ENCODE measurements around the gene ARID3C.
A peak's percentile ranks its signal among the peaks of the same experiment; 100 is the strongest.

Gene ARID3C

DNA sequence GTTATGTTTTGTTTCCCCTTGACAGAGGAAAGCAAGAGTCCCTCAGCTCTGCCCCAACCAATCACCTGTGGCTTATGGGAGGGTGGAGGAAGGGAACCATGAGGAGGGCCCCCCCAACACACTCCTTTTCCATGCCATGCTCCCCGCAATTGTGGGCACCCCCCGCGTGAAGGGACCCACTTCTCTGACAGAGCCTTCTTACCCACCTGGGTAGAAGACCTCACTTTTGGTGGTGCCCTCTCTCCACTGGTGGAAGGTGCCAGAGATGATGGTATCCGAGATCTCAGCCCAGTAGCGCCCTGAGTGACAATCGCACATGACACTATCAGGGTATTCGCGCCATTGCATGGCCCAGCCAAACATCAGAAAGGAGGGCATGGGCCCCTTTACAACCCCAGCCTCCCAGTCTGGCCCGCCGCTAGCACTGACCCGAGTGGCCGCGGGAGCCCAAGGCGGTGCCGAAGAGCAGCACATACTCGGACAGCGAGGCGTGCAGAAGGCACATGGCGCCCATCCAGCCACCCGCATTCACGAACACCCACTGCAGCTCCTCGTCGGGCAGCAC lies 8.0 kb upstream of the ARID3C start:
- ChIA-PET POLR2A (interaction anchor here (0.8 to 1.0 kb wide), 2 partner anchors 17 to 20 kb away, joined by 3 to 4 read pairs; no protein-coding TSS in a partner anchor), CTCF (interaction anchor here (0.6 to 10.7 kb wide), 8 partner anchors 9 to 309 kb away, joined by 3 to 293 read pairs (median 7); partner anchors contain the start of genes DCTN3, GALT and RPP25L)
- Histone ChIP-seq H3K27ac (ENCODE audit: insufficient read depth in 1 of 2, low read depth in 1 of 2, low read length in 2 of 2, poor library complexity in 1 of 2, severe bottlenecking in 2 of 2) (no peak overlapping the region), H3K27me3 (replicated peaks in 2 of 5; ENCODE audit: control insufficient read depth in 4 of 5, insufficient read depth in 5 of 5, low read length in 4 of 5) (no peaks in the 10 kb centered on the region), H3K4me3 (ENCODE audit: control insufficient read depth in 1 of 7, extremely low read depth in 1 of 7, insufficient read depth in 4 of 7, low read depth in 2 of 7, low read length in 6 of 7) (peak overlapping the region; percentile 40 to 78 (median 71)), H3K9me3 (ENCODE audit: control extremely low read depth in 1 of 5, control insufficient read depth in 4 of 5, insufficient read depth in 2 of 5, low read depth in 1 of 5, low read length in 4 of 5) (no peaks in the 10 kb centered on the region), H3K36me3 (ENCODE audit: control insufficient read depth in 4 of 4, insufficient read depth in 4 of 4, low read length in 3 of 4) (peaks cover 0 to 17% (median 10%) of the 10 kb centered on the region in 4 experiments), H3K4me1 (ENCODE audit: control extremely low read depth in 1 of 4, control insufficient read depth in 4 of 4, insufficient read depth in 4 of 4, low read length in 3 of 4) (peaks cover 2 to 24% (median 21%) of the 10 kb centered on the region in 4 experiments)
- 17% methylated on average over 19 of the region's 23 CpGs for WGBS (ENCODE audit: insufficient coverage)
- DNase-seq: no peak

DNA sequence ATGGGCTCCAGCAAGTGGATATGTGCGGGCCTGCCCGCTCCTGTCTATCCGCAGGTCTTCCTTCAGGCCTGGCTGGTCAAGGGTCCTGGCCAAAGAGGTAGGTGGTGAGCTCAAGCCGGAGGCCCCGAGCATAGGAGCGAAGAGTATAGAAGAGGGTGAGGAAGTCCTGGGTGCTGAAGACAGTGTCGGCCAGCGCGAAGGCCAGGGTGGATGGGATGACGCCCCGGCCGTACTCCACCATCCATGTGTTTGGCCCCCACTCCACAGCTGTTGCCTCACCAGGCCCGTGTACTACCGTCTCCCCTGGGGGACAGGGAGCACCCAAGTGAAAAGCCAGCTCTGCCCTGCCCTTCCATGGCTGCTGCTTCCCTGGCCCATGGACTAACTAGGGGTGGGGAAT lies 6.7 kb upstream of the ARID3C start:
- H3K4me1 ChIP-seq (ENCODE audit: control extremely low read depth in 1 of 4, control insufficient read depth in 4 of 4, insufficient read depth in 4 of 4, low read length in 3 of 4): peaks cover 2 to 24% (median 21%) of the 10 kb centered on the region in 4 experiments
- peak overlapping the region in 1 of 7 experiments; percentile 39 for H3K4me3 ChIP-seq (ENCODE audit: control insufficient read depth in 1 of 7, extremely low read depth in 1 of 7, insufficient read depth in 4 of 7, low read depth in 2 of 7, low read length in 6 of 7)
- peaks cover 0 to 17% (median 10%) of the 10 kb centered on the region in 4 experiments for H3K36me3 ChIP-seq (ENCODE audit: control insufficient read depth in 4 of 4, insufficient read depth in 4 of 4, low read length in 3 of 4)
- H3K27ac ChIP-seq (ENCODE audit: insufficient read depth in 1 of 2, low read depth in 1 of 2, low read length in 2 of 2, poor library complexity in 1 of 2, severe bottlenecking in 2 of 2): no peak overlapping the region
- H3K9me3 ChIP-seq (ENCODE audit: control extremely low read depth in 1 of 5, control insufficient read depth in 4 of 5, insufficient read depth in 2 of 5, low read depth in 1 of 5, low read length in 4 of 5): no peaks in the 10 kb centered on the region
- ChIA-PET CTCF (interaction anchor here (0.6 to 10.7 kb wide), 9 partner anchors 10 to 87 kb away, joined by 3 to 293 read pairs (median 6); partner anchors contain the start of genes CCL27, DCTN3, GALT and RPP25L), POLR2A (interaction anchor here (0.6 to 0.7 kb wide), 2 partner anchors 16 to 72 kb away, joined by 3 read pairs; no protein-coding TSS in a partner anchor)
- 96% methylated on average over 13 of the region's 14 CpGs for WGBS (ENCODE audit: insufficient coverage)
- H3K27me3 ChIP-seq (replicated peaks in 2 of 5; ENCODE audit: control insufficient read depth in 4 of 5, insufficient read depth in 5 of 5, low read length in 4 of 5): peaks cover 0 to 11% (median under 1%) of the 10 kb centered on the region in 5 experiments
- DNase-seq: no peak

DNA sequence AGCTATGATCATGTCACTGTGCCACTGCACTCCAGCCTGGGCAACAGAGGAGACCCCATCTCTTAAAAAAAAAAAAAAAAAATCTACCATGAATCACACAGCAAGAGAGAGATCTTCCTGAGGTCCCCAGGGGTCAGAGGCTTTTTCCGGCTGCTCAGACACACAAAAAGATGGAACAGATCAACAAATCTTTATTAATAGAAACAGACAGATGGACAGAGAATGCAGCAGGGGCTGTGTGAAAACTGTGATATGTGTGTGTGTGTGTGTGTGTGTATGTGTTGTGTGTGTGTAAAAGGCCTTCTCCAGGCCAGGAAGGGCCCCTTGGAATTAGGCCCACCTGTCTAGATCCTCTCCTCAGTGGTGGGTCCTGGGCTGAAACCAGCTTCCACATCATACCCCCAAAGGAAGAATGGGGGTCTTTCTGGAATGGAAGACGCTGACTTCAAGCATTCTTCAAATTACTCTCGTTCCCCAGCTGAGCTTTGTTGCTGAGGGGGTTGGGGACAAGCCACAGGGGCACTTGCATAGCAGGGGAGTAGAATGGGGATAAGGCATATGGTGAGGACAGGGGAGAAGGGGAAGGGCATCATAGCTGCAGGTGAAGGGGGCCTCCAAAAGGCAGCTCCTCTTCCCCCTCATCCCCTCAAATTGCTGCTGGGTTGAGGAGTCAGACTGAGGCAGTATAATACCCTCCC lies 5.8 kb upstream of the ARID3C start:
- H3K4me3 ChIP-seq (ENCODE audit: control insufficient read depth in 1 of 7, extremely low read depth in 1 of 7, insufficient read depth in 4 of 7, low read depth in 2 of 7, low read length in 6 of 7): no peak overlapping the region
- no peak overlapping the region for H3K27ac ChIP-seq (ENCODE audit: insufficient read depth in 1 of 2, low read depth in 1 of 2, low read length in 2 of 2, poor library complexity in 1 of 2, severe bottlenecking in 2 of 2)
- peaks cover 0 to 17% (median 10%) of the 10 kb centered on the region in 4 experiments for H3K36me3 ChIP-seq (ENCODE audit: control insufficient read depth in 4 of 4, insufficient read depth in 4 of 4, low read length in 3 of 4)
- peaks cover 2 to 24% (median 21%) of the 10 kb centered on the region in 4 experiments for H3K4me1 ChIP-seq (ENCODE audit: control extremely low read depth in 1 of 4, control insufficient read depth in 4 of 4, insufficient read depth in 4 of 4, low read length in 3 of 4)
- no peaks in the 10 kb centered on the region for H3K9me3 ChIP-seq (ENCODE audit: control extremely low read depth in 1 of 5, control insufficient read depth in 4 of 5, insufficient read depth in 2 of 5, low read depth in 1 of 5, low read length in 4 of 5)
- DNase-seq: no peak
- POLR2A ChIA-PET: interaction anchor here (0.6 kb wide), 1 partner anchor 15 kb away, joined by 3 read pairs; no protein-coding TSS in a partner anchor
- H3K27me3 ChIP-seq (replicated peaks in 2 of 5; ENCODE audit: control insufficient read depth in 4 of 5, insufficient read depth in 5 of 5, low read length in 4 of 5): peaks cover 0 to 19% (median 6%) of the 10 kb centered on the region in 5 experiments
- CTCF ChIA-PET: interaction anchor here (0.7 to 10.7 kb wide), 23 partner anchors 11 to 231 kb away, joined by 3 to 293 read pairs (median 4); partner anchors contain the start of genes CCL27, DCTN3, GALT and RPP25L
- WGBS (ENCODE audit: insufficient coverage): no CpG with 5 or more reads among the region's 3 CpGs

DNA sequence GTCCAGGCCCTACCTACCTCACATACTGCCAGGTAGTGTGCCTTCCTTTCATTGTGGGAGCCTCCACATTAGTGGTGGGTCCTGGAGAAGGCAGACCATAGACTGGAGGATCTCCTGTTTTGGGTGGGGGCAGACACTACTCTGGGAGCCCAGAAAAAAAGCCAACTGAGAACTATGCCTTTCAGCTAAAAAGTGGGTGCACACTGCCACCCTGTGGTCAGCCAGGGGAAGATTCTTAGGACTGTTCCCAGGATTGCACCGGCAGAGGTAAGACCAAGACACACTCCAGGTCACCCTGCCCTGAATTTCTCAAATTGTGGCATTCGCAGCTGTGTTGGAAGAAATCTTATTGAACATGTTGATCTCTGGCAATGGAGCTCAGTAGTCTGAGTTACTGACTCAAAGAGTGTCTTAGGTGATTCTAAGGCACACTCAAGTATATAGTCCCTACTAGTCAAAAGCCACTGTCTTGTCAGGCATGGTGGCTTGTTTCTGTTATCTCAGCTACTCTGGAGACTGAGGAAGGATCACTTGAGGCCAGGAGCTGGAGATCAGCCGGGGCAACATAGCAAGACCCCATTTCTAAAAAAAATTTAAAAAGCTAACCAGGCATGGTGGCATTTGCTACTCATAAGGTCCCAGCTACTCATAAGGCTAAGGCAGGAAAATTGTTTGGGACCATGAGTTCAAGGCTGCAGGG lies 5.1 kb upstream of the ARID3C start:
- H3K36me3 ChIP-seq (ENCODE audit: control insufficient read depth in 4 of 4, insufficient read depth in 4 of 4, low read length in 3 of 4): peaks cover 0 to 17% (median 10%) of the 10 kb centered on the region in 4 experiments
- H3K4me1 ChIP-seq (ENCODE audit: control extremely low read depth in 1 of 4, control insufficient read depth in 4 of 4, insufficient read depth in 4 of 4, low read length in 3 of 4): peaks cover 2 to 29% (median 22%) of the 10 kb centered on the region in 4 experiments
- WGBS (ENCODE audit: insufficient coverage): 27% methylated on average over 3 of the region's 3 CpGs
- DNase-seq: peak; percentile 66 to 82 (median 72)
- POLR2A ChIA-PET: no interaction called here
- CTCF ChIA-PET: interaction anchor here (0.5 to 10.7 kb wide), 23 partner anchors 11 to 230 kb away, joined by 3 to 293 read pairs (median 3); partner anchors contain the start of genes DCTN3, GALT and RPP25L
- no peak overlapping the region for H3K4me3 ChIP-seq (ENCODE audit: control insufficient read depth in 1 of 7, extremely low read depth in 1 of 7, insufficient read depth in 4 of 7, low read depth in 2 of 7, low read length in 6 of 7)
- H3K27me3 ChIP-seq (replicated peaks in 2 of 5; ENCODE audit: control insufficient read depth in 4 of 5, insufficient read depth in 5 of 5, low read length in 4 of 5): peaks cover 0 to 26% (median 10%) of the 10 kb centered on the region in 5 experiments
- H3K27ac ChIP-seq (ENCODE audit: insufficient read depth in 1 of 2, low read depth in 1 of 2, low read length in 2 of 2, poor library complexity in 1 of 2, severe bottlenecking in 2 of 2): no peak overlapping the region
- no peaks in the 10 kb centered on the region for H3K9me3 ChIP-seq (ENCODE audit: control extremely low read depth in 1 of 5, control insufficient read depth in 4 of 5, insufficient read depth in 2 of 5, low read depth in 1 of 5, low read length in 4 of 5)

DNA sequence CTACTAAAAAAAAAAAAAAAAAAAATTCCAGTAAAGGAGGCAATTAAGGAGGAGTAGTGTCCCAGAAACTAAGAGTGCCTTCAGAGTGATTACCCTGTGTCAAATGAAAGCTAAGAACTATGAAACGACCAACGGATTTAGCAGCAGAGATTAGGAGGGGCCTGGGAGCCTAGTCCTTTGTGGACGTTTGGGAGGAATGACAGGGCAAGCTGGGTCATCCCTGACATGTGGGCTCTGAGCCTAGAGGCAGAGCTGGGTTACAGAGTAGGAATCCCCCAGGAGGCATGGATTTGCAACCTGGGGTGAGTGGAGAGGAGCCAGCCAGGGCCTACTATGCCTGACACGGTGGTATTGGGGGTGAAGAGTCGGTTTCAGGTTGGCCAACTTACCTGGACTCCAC lies 4.3 kb upstream of the ARID3C start:
- no peak overlapping the region for H3K27ac ChIP-seq (ENCODE audit: insufficient read depth in 1 of 2, low read depth in 1 of 2, low read length in 2 of 2, poor library complexity in 1 of 2, severe bottlenecking in 2 of 2)
- peaks cover 5 to 33% (median 15%) of the 10 kb centered on the region in 5 experiments for H3K27me3 ChIP-seq (replicated peaks in 2 of 5; ENCODE audit: control insufficient read depth in 4 of 5, insufficient read depth in 5 of 5, low read length in 4 of 5)
- H3K4me1 ChIP-seq (ENCODE audit: control extremely low read depth in 1 of 4, control insufficient read depth in 4 of 4, insufficient read depth in 4 of 4, low read length in 3 of 4): peaks cover 1 to 33% (median 25%) of the 10 kb centered on the region in 4 experiments
- DNase-seq: no peak
- no peak overlapping the region for H3K4me3 ChIP-seq (ENCODE audit: control insufficient read depth in 1 of 7, extremely low read depth in 1 of 7, insufficient read depth in 4 of 7, low read depth in 2 of 7, low read length in 6 of 7)
- H3K9me3 ChIP-seq (ENCODE audit: control extremely low read depth in 1 of 5, control insufficient read depth in 4 of 5, insufficient read depth in 2 of 5, low read depth in 1 of 5, low read length in 4 of 5): no peaks in the 10 kb centered on the region
- ChIA-PET CTCF (interaction anchor here (0.6 to 10.7 kb wide), 13 partner anchors 10 to 197 kb away, joined by 3 to 293 read pairs (median 4); partner anchors contain the start of genes DCTN3, GALT and RPP25L), POLR2A (interaction anchor here (0.6 kb wide), 1 partner anchor 42 kb away, joined by 4 read pairs; no protein-coding TSS in a partner anchor)
- 92% methylated on average over 2 of the region's 5 CpGs for WGBS (ENCODE audit: insufficient coverage)
- peaks cover 0 to 17% (median 10%) of the 10 kb centered on the region in 4 experiments for H3K36me3 ChIP-seq (ENCODE audit: control insufficient read depth in 4 of 4, insufficient read depth in 4 of 4, low read length in 3 of 4)

DNA sequence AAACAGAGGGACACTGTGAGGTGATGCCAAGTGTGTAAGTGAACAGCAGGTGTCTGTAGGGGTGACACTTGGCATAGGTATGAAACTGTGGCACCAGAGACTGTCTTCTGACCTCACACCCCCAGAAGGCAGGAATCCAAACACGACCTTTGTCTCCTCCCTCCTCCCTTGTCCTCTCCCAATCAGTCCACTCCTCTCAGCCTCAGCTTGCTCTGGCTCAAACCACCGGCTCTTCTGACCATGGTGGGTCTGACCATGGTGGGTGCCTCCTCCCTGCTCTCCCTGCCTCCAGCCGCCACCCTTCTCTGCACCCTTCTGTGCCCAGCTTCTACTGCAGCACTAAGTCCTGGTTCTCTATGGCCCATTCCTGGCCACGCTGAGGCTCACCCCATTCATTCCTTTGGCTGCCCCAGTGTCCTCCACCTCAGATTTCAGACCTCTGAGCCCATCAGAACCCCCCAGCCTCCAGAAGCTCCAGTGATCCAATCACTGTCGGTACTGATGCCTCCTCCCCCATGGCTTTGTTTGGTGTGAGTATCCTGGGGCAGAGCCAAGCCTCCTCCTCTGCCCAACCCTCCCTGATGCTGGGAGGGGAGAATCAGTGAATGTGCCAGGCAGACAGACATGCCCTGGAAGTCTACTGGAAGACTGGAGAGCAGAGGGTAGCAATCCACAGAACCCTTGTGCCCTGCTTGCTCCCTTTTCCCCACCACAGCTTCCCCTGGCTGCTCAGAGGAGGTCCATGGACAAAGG lies 1.7 kb upstream of the ARID3C start:
- Histone ChIP-seq H3K4me1 (ENCODE audit: control extremely low read depth in 1 of 4, control insufficient read depth in 4 of 4, insufficient read depth in 4 of 4, low read length in 3 of 4) (peaks cover 0 to 14% (median 7%) of the 10 kb centered on the region in 4 experiments), H3K27ac (ENCODE audit: insufficient read depth in 1 of 2, low read depth in 1 of 2, low read length in 2 of 2, poor library complexity in 1 of 2, severe bottlenecking in 2 of 2) (no peak overlapping the region), H3K9me3 (ENCODE audit: control extremely low read depth in 1 of 5, control insufficient read depth in 4 of 5, insufficient read depth in 2 of 5, low read depth in 1 of 5, low read length in 4 of 5) (no peaks in the 10 kb centered on the region), H3K27me3 (replicated peaks in 2 of 5; ENCODE audit: control insufficient read depth in 4 of 5, insufficient read depth in 5 of 5, low read length in 4 of 5) (peaks cover 11 to 59% (median 33%) of the 10 kb centered on the region in 5 experiments), H3K4me3 (ENCODE audit: control insufficient read depth in 1 of 7, extremely low read depth in 1 of 7, insufficient read depth in 4 of 7, low read depth in 2 of 7, low read length in 6 of 7) (no peak overlapping the region), H3K36me3 (ENCODE audit: control insufficient read depth in 4 of 4, insufficient read depth in 4 of 4, low read length in 3 of 4) (peaks cover 0 to 12% (median 8%) of the 10 kb centered on the region in 4 experiments)
- DNase-seq: no peak
- CTCF ChIA-PET: interaction anchor here (1.3 to 10.7 kb wide), 3 partner anchors 8 to 83 kb away, joined by 9 to 293 read pairs (median 82); partner anchors contain the start of genes DCTN3 and RPP25L
- WGBS (ENCODE audit: insufficient coverage): 57% methylated on average over 5 of the region's 5 CpGs
- POLR2A ChIA-PET: no interaction called here

Measured in common myeloid progenitor, CD34-positive (primary cell).